GM19324 (cell line): ENCODE results near the gene MXD4.

Experiments
- ATAC-seq: cut with Tn5 transposase; IDR thresholded peaks from one replicate; pipeline ENCODE4 v1.9.1; 2021; ENCODE audit warnings: mild to moderate bottlenecking, moderate library complexity; ENCODE audit not compliant: unreplicated experiment, low FRiP score

The MXD4 gene

GRCh38 chr4:2253160-2254084 is 8.5 kb downstream of the MXD4 start:
- no peak for ATAC-seq

DNA sequence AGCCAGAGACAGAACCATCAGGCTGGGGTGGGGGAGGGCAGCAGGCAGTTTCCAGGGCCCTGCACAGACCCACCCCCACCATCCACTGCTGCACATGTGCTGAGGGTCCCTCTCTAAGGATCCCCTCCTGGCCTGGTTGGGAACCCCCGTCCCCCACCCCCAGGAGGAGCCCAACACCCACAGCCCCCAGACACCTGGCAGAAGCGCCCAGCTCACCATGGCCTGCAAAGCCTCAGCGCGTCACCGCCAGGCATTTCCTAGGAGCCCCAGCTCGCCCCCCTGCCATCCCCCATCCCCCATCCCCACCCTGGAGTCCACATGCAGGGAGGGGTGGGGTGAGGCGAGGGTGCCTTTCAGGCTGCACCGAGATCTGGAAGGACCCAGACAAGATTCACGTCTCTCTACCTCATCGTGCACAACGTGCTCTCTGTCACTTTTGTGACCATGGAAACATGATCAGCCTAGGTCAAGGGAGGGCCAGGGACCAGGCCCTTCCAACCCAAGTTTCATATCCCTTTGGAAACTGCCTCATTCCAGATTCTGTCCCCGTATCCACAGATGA is 9.3 kb downstream of the MXD4 start:
- no peak for ATAC-seq

- no peak for ATAC-seq
Measured at GRCh38 chr4:2251795-2252529, 9.9 kb downstream of the MXD4 start.

DNA sequence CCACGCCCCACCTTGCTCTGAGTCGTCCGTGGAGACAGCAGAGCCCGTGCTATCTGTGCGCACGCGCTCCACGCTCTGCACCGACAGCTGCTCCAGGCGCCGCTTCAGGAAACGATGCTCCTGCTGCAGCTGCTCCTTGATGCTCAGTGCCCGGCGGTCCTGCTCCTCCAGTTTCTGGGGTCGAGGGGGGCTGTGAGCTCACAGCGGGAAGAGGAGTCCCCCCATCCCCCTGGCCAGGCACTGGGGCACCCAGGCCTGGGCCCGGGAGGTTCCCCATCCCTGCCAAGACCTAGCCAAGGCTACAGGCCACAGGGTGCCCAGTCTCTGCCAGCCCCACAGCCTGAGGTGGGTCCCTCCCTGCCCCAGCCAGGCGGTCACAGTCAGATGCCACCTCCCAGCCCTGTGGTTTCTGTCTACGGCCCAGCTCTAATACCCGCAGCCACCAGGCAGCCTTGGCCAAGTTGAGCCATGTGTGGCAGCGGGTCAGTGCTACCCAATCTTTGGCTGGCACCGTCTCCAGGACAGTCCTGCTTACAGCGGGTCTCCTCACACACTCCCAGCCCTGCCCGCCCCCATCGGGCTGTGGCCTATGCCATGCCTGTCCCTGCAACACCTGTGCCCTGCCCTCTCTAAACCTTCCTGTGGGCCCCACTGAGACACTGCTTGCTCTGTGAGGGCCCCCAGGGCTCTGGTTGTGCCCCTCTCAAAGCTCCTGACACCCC is 10.7 kb downstream of the MXD4 start:
- no peak for ATAC-seq

GRCh38 chr4:2250357-2251072 is 11.4 kb downstream of the MXD4 start:
- ATAC-seq: no peak

GRCh38 chr4:2249526-2250356 is 12.2 kb downstream of the MXD4 start:
- no peak for ATAC-seq

DNA sequence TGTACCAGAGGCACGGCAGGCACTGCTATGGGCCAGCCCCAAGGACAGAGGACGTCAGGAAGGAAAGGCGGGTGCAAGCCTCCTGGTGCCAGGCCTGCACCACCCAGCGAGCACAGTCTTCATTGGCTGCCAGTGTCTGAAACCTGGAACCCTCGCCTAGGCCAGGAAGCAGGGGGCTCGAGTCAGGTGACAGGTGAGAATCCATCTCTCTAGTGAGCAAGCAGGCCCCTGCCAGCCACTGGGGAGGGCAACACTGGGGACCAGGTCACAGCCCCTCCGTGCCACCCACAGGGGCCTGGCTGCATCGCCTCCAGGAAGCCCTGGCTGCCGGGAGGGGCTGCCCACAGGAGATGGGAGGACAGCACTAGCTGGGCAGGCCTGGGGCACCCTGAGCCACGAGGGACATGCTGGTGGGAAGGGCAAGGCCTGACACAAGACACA is 13.1 kb downstream of the MXD4 start:
- ATAC-seq: no peak

GRCh38 chr4:2248044-2248780 is 13.7 kb downstream of the MXD4 start:
- ATAC-seq: no peak

DNA sequence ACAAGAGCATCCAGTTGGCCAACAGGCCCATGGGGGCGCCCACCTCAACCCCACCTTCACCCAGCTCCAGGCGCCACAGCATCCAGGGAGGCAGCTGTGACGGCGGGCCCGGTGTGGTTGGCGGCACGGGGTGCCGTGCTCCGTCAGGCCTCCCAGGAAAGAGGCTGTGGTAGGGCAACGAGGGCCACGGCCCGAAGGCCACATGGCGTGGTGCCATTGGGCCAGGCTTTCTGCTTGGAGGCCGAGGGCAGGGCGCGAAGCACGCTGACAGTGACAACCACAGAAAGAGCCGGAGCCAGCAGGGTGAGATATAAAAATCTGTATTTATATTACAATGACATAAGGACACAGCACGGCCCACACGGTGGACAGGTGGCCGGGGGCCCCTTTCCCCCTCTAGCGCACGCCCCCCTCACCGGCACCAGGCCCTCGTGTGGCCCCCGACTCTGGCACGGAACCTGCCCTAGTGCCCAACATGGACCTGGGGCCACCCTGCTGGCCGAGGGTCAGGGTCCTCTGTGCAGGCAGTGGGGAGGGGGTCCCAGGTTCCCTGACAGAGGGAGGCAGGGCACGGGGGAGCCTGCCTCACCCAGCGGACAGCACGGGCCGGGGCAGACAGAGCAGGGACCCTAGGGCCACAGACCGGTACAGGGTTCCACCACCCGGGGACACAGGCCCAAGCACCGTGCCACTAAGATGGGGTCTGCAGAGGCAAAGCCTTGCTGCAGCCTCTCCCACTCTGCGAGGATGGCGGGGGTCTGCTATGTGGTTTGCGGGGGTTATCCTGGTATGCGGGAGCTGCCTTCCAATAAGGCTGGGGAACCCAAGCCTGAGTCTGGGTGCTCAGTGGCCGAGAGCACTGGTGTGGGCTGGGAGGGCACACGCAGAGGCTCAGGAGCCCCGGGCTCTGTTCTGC is 14.5 kb downstream of the MXD4 start:
- ATAC-seq: no peak

DNA sequence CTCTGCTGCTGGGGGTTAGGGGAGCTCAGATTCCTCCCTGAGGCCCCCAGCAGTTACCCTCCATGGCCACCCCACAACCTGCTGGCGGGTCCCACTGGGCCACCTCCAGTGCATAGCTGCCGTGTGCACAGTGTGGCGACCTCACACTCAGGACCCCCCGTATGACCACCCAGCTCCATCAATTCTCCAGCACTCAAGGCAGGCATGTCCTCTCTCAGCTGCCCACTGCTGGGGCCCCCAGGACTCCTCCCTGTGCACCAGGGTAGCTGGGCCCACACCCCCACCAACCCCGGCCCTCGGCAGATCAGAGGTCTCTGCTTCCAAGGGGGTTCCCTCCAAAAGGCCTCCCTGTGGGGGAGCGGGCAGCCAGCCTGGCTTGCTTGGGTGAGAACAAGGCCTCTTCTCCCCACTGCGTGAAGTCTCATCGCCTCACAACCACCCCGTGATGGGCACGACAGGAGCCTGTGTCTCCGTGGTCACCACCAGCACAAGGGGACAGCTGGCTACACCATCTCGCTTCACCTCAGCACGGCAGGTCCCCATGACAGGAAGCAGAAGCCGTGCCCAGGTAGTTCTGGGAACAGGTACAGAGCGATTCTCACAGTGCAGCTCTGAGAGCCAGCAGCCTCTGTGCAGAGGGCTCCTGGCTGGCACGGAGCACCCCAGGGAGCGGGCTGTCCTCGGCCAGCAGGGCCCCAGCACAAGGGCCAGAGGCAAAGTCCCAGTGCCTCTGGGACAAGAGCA is 15.4 kb downstream of the MXD4 start:
- no peak for ATAC-seq

- no peak for ATAC-seq
Measured at GRCh38 chr4:2245787-2246275, 16.1 kb downstream of the MXD4 start.

DNA sequence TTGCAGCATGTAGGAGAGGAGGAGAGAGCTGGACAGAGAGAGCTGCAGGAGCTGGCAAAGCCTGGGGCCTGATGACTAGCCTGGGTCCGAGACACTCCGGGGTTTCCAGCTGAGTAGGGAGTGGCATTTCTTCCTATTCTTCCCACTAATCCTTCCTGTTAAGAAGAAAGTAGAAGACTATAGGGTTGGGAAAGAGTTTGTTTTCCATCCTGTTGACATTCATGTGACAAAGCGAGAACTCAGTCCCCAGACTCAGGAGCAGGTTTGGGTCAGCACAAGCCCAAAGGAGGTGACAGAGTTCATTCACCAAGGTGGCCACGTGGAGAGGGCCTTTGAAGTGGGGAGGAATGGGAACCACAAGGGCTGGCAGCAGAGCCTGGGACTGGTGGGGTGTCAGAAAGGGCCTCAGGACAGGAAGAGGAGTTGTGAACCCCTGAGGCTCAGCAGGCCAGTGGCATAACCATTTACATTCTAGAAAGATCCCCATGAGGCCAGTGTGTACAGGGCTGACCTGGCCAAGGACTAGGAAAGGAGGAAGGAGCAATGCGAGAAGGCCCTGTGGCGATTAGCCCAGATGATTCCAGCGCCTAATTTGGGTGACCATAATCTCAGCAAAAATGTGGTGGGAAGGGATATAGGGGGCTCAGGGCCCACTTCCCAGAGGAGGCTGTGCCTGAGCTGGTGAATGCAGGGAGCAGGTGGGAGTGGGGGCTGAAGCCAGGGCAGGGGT is 16.7 kb downstream of the MXD4 start:
- no peak for ATAC-seq

DNA sequence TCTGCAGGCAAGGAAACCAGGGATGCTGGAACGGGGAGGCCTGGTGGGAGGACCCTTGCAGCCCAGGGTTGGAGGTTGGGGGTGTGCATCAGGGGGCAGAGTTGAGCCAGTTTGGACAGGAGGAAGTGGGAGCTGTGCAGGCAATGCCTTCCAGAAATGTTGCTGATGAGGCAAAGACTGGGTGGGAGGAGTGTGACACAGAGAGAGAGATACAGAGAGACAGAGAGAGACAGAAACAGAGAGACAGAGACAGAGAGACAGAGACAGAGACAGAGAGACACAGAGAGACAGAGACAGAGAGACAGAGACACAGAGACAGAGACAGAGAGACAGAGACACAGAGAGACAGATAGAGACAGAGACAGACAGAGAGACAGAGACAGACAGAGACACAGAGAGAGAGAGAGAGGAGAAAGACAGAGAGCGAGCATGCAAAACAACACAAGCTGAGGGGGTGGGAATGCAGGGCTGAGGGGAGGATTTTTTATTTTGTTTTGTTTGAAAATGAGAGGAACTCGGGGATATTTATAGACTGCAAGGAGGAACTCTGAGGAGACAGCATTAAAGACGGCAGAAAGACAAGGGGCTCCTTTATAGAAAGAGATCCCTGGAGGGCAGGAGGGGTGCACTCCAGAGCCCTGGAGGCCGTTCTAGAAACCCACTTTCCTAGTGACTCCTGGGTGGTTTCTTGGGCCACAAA is 18.1 kb downstream of the MXD4 start:
- no peak for ATAC-seq

GRCh38 chr4:2241410-2242353 is 20.2 kb downstream of the MXD4 start, which contains the start of the genes HAUS3 and POLN:
HAUS3 (minus strand) TSS chr4:2242121; CDS start chr4:2240946, 1,175 bp downstream.
POLN (minus strand) TSS chr4:2242121; CDS start chr4:2229231, 12,890 bp downstream.
- ATAC-seq: peak; percentile 93
